A549 (cell line): ENCODE measurements around the gene ZFAND6. TPM values are rescaled to one million over a fixed set of nuclear protein-coding genes. Genes with fewer than 3 reads are reported as not detected.

ENCODE experiments used
- ATAC-seq, 2 experiments: fragments of 200-7000 bp in 1 of 2; fragments of >200 bp in 1 of 2; cut with Nextera tagmentation in 1 of 2; cut with Tn5 transposase in 1 of 2; 3 replicates each; pipeline versions ENCODE4 v1.8.0 to v1.9.1; 2018 to 2020; ENCODE audit warnings: mild to moderate bottlenecking in 1 of 2, moderate library complexity in 1 of 2
- CTCF ChIA-PET: fragments of 300-600 bp; sonication (Branson Sonifier 250); formaldehyde crosslinking; extraction: SDS; loops from one replicate; lab custom pipeline; 2021; ENCODE audit warnings: antibody characterized with exemption, inconsistent platforms; lab: Yijun Ruan, JAX
- POLR2A ChIA-PET: fragments of 350-600 bp; formaldehyde crosslinking; extraction: SDS; loops from one replicate; lab custom pipeline; 2021; ENCODE audit warnings: antibody characterized with exemption, inconsistent platforms; lab: Yijun Ruan, JAX
- DNase-seq, 2 experiments: peaks; one replicate each; pipeline versions ENCODE4 v3.0.0 to v3.0.0-alpha.2; 2011 to 2016; ENCODE audit warnings: low read depth in 1 of 2, low spot score in 1 of 2
- FAIRE-seq: peaks from 2 replicates; lab custom pipeline; 2011; peaks lifted over from hg19 to GRCh38; lab: Jason Lieb, UNC
- H3K27ac ChIP-seq, 2 experiments: fragments of >200 bp; sonication (Bioruptor Twin); formaldehyde crosslinking; 3 replicates each; pipeline ENCODE4 v1.5.1; 2016 to 2017
- H3K4me1 ChIP-seq: fragments of >200 bp; sonication (Bioruptor Twin); formaldehyde crosslinking; 3 replicates; pipeline ENCODE4 v1.6.1; 2016
- H3K4me2 ChIP-seq: fragments of >200 bp; sonication (Bioruptor Twin); formaldehyde crosslinking; 3 replicates; pipeline ENCODE4 v1.6.1; 2016
- H3K4me3 ChIP-seq: fragments of >200 bp; sonication (Bioruptor Twin); formaldehyde crosslinking; 3 replicates; pipeline ENCODE4 v1.5.1; 2016
- H3K9me3 ChIP-seq: fragments of >200 bp; sonication (Bioruptor Twin); formaldehyde crosslinking; 3 replicates; pipeline ENCODE4 v1.6.1; 2016
- CBX2 ChIP-seq: fragments of 200-600 bp; sonication (generic); IDR thresholded peaks from 2 replicates; pipeline ENCODE4 v1.6.1; 2016; ENCODE audit warnings: low read depth, mild to moderate bottlenecking, borderline replicate concordance
- CBX8 ChIP-seq: fragments of 200-600 bp; sonication (generic); IDR thresholded peaks from 2 replicates; pipeline ENCODE4 v1.6.1; 2016
- CEBPB ChIP-seq, 2 experiments: fragments of >200 bp in 1 of 2; sonication (Bioruptor Twin) in 1 of 2; formaldehyde crosslinking in 1 of 2; IDR thresholded peaks; 2 replicates each; pipeline ENCODE4 v1.6.1; 2012 to 2016
- EHF ChIP-seq: fragments of 250-450 bp; sonication (Bioruptor Pico); IDR thresholded peaks from 2 replicates; pipeline ENCODE4 v1.5.0; 2020; ENCODE audit warnings: mild to moderate bottlenecking
- FOSL2 ChIP-seq, 2 experiments: fragments of 450-650 bp in 1 of 2; fragments of >200 bp in 1 of 2; sonication (Bioruptor Twin) in 1 of 2; formaldehyde crosslinking; IDR thresholded peaks; 2 replicates each; pipeline versions ENCODE4 v1.5.0 to v1.6.1; 2016 to 2020; ENCODE audit warnings: mild to moderate bottlenecking in 1 of 2, moderate library complexity in 1 of 2
- GATA3 ChIP-seq: IDR thresholded peaks from 2 replicates; pipeline ENCODE4 v1.6.1; 2012; ENCODE audit warnings: borderline replicate concordance
- HDAC2 ChIP-seq: fragments of 200-600 bp; sonication (generic); IDR thresholded peaks from 2 replicates; pipeline ENCODE4 v1.6.1; 2016
- HOXA7 ChIP-seq: fragments of 250-450 bp; sonication (Bioruptor Pico); IDR thresholded peaks from 2 replicates; pipeline ENCODE4 v1.5.0; 2020; ENCODE audit warnings: mild to moderate bottlenecking, moderate library complexity
- HOXB5 ChIP-seq: fragments of 250-450 bp; sonication (Bioruptor Pico); IDR thresholded peaks from 2 replicates; pipeline ENCODE4 v1.5.0; 2020; ENCODE audit warnings: mild to moderate bottlenecking, moderate library complexity
- MAFK ChIP-seq: fragments of 450-650 bp; IDR thresholded peaks from 2 replicates; pipeline ENCODE4 v1.6.1; 2014; ENCODE audit not compliant: partially characterized antibody
- MAZ ChIP-seq: fragments of 150-350 bp; IDR thresholded peaks from 2 replicates; pipeline ENCODE4 v1.6.1; 2014; ENCODE audit warnings: antibody characterized with exemption, low read depth, low read length, borderline replicate concordance
- NFE2L2 ChIP-seq: fragments of 150-350 bp; conservative IDR thresholded peaks from 2 replicates; pipeline ENCODE4 v1.6.1; 2014; ENCODE audit warnings: low read length
- NR3C1 ChIP-seq: fragments of >200 bp; sonication (Bioruptor Twin); formaldehyde crosslinking; IDR thresholded peaks from 3 replicates; pipeline ENCODE4 v1.6.1; 2017
- PHF8 ChIP-seq: fragments of 200-600 bp; sonication (generic); IDR thresholded peaks from 2 replicates; pipeline ENCODE4 v1.6.1; 2016; ENCODE audit warnings: low read depth, mild to moderate bottlenecking, antibody characterized with exemption, moderate library complexity, borderline replicate concordance
- POLR2A ChIP-seq: IDR thresholded peaks from 2 replicates; pipeline ENCODE4 v1.6.1; 2012; ENCODE audit warnings: mild to moderate bottlenecking, low read length
- POLR2AphosphoS2 ChIP-seq: conservative IDR thresholded peaks from 2 replicates; pipeline ENCODE4 v1.6.1; 2012; ENCODE audit warnings: low read length, improper control_type of control experiment, inconsistent platforms
- RCOR1 ChIP-seq: fragments of 150-350 bp; IDR thresholded peaks from 2 replicates; pipeline ENCODE4 v1.6.1; 2014; ENCODE audit warnings: antibody characterized with exemption, low read length, low read depth
- RNF2 ChIP-seq: fragments of 200-600 bp; sonication (generic); IDR thresholded peaks from 2 replicates; pipeline ENCODE4 v1.6.1; 2016; ENCODE audit warnings: low read depth, mild to moderate bottlenecking, antibody characterized with exemption, moderate library complexity, borderline replicate concordance
- SMC3 ChIP-seq: fragments of >200 bp; sonication (Bioruptor Twin); formaldehyde crosslinking; IDR thresholded peaks from 3 replicates; pipeline ENCODE4 v1.6.1; 2018; ENCODE audit warnings: inconsistent platforms
- SREBF2 ChIP-seq: fragments of 450-650 bp; IDR thresholded peaks from 2 replicates; pipeline ENCODE4 v1.6.1; 2014; ENCODE audit warnings: mild to moderate bottlenecking, moderate library complexity
- TP53 ChIP-seq: fragments of 250-450 bp; sonication (Bioruptor Pico); IDR thresholded peaks from 2 replicates; pipeline ENCODE4 v1.5.0; 2021; ENCODE audit warnings: mild to moderate bottlenecking, moderate library complexity
- ZC3H11A ChIP-seq: fragments of 450-650 bp; IDR thresholded peaks from 2 replicates; pipeline ENCODE4 v1.6.1; 2014; ENCODE audit warnings: antibody characterized with exemption, mild to moderate bottlenecking
- ZNF302 ChIP-seq: fragments of 250-450 bp; sonication (Bioruptor Pico); IDR thresholded peaks from 2 replicates; pipeline ENCODE4 v1.9.0; 2021; ENCODE audit warnings: inconsistent platforms, mild to moderate bottlenecking, moderate library complexity
- WGBS: methylation state at CpG from one replicate; pipeline ENCODE4 v1.1.6; 2017; ENCODE audit errors: missing lambda C conversion rate; 5-methylcytosine and 5-hydroxymethylcytosine counted together
- polyA plus RNA-seq, 4 experiments: library from polyadenylated mRNA; depleted of rRNA in 3 of 4; stranded (reverse); fragments of >200 nt; fragmentation: RNase III in 1 of 4; extraction: RNeasy Plus Mini Kit Qiagen cat#74134 plus additional on column Dnase treatment in 1 of 4; gene quantifications; 2 replicates in 3 of 4; 3 replicates in 1 of 4; pipeline ENCODE4 v1.2.3, GENCODE V29; 2011 to 2017
- TF ChIP-seq, protein P1 (sequence below): fragments of >200 bp; sonication (Bioruptor Twin); formaldehyde crosslinking; IDR thresholded peaks from 3 replicates; pipeline ENCODE4 v1.5.1; 2016
- TF ChIP-seq, protein P2 (sequence below): fragments of 200-600 bp; sonication (generic); IDR thresholded peaks from 2 replicates; pipeline ENCODE4 v1.6.1; 2016; ENCODE audit warnings: antibody characterized with exemption, mild to moderate bottlenecking, moderate library complexity
- TF ChIP-seq, protein P3 (sequence below): IDR thresholded peaks from 2 replicates; pipeline ENCODE4 v1.6.1; 2012; ENCODE audit warnings: low read depth, borderline replicate concordance

ZFAND6 gene
- polyA plus RNA-seq, 2 of the 4 experiments (the other 2 are of a cell fraction): 152 to 307 TPM

DNA sequence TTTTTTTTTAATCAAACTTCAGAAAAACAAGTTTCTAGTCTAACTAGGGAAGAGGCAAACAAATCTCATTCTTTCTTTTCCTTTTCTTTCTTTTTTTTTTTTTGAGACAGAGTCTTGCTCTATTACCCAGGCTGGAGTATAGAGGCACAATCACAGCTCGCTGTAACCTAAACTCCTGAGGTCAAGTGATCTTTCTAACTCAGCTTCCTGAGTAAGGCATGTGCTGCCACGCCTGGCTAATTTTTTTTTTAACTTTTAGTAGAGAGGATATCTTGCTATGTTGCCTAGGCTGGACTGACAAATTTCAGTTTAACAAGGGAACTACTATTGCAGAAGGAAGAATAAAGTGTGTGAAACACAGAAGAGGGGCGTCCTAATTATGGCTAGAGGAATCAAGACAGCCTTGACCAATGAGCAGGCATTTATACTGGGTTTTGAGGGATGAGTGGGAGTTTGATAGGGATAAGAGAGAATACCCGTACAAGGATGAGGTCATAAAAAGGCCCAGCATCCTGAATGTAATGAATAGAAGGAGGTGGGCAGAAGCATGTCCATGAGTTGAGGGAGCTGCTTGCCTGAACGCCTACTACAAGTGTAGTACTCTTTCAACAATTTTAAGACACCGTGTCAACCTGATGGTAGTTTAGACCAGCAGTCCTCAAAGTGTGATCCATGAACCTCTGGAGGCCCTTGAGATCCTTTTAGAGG lies 6.7 kb upstream of the ZFAND6 start:
- FAIRE-seq (no peak), DNase-seq (no peak), ATAC-seq (no peak)
- 73% methylated on average over 6 of the region's 6 CpGs for WGBS
- TF ChIP-seq POLR2A (no peak), RNF2 (no peak), CBX2 (no peak), EHF (CRISPR knock-in tag) (no peak), NFE2L2 (no peak), ZC3H11A (no peak), SMC3 (no peak), POLR2AphosphoS2 (no peak), FOSL2 (IDR thresholded peaks at IDR 0.05) (no peak), FOSL2 (CRISPR knock-in tag; IDR thresholded peaks at IDR 0.05) (no peak), HOXB5 (CRISPR knock-in tag) (no peak), NR3C1 (no peak)
- TF ChIP-seq, protein P1, sequence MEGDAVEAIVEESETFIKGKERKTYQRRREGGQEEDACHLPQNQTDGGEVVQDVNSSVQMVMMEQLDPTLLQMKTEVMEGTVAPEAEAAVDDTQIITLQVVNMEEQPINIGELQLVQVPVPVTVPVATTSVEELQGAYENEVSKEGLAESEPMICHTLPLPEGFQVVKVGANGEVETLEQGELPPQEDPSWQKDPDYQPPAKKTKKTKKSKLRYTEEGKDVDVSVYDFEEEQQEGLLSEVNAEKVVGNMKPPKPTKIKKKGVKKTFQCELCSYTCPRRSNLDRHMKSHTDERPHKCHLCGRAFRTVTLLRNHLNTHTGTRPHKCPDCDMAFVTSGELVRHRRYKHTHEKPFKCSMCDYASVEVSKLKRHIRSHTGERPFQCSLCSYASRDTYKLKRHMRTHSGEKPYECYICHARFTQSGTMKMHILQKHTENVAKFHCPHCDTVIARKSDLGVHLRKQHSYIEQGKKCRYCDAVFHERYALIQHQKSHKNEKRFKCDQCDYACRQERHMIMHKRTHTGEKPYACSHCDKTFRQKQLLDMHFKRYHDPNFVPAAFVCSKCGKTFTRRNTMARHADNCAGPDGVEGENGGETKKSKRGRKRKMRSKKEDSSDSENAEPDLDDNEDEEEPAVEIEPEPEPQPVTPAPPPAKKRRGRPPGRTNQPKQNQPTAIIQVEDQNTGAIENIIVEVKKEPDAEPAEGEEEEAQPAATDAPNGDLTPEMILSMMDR: no peak
- TF ChIP-seq, protein P2, sequence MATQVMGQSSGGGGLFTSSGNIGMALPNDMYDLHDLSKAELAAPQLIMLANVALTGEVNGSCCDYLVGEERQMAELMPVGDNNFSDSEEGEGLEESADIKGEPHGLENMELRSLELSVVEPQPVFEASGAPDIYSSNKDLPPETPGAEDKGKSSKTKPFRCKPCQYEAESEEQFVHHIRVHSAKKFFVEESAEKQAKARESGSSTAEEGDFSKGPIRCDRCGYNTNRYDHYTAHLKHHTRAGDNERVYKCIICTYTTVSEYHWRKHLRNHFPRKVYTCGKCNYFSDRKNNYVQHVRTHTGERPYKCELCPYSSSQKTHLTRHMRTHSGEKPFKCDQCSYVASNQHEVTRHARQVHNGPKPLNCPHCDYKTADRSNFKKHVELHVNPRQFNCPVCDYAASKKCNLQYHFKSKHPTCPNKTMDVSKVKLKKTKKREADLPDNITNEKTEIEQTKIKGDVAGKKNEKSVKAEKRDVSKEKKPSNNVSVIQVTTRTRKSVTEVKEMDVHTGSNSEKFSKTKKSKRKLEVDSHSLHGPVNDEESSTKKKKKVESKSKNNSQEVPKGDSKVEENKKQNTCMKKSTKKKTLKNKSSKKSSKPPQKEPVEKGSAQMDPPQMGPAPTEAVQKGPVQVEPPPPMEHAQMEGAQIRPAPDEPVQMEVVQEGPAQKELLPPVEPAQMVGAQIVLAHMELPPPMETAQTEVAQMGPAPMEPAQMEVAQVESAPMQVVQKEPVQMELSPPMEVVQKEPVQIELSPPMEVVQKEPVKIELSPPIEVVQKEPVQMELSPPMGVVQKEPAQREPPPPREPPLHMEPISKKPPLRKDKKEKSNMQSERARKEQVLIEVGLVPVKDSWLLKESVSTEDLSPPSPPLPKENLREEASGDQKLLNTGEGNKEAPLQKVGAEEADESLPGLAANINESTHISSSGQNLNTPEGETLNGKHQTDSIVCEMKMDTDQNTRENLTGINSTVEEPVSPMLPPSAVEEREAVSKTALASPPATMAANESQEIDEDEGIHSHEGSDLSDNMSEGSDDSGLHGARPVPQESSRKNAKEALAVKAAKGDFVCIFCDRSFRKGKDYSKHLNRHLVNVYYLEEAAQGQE: no peak
- TF ChIP-seq, protein P3, sequence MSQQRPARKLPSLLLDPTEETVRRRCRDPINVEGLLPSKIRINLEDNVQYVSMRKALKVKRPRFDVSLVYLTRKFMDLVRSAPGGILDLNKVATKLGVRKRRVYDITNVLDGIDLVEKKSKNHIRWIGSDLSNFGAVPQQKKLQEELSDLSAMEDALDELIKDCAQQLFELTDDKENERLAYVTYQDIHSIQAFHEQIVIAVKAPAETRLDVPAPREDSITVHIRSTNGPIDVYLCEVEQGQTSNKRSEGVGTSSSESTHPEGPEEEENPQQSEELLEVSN: no peak
- ChIA-PET POLR2A (no interaction called here), CTCF (interaction anchor here (0.6 to 1.4 kb wide), 3 partner anchors 16 to 725 kb away, joined by 3 to 4 read pairs (median 4); no protein-coding TSS in a partner anchor)
- no peaks in the 10 kb centered on the region for H3K4me1 ChIP-seq
- no peak overlapping the region for H3K4me3 ChIP-seq
- H3K27ac ChIP-seq: no peak overlapping the region
- no peak overlapping the region for H3K4me2 ChIP-seq
- no peaks in the 10 kb centered on the region for H3K9me3 ChIP-seq

DNA sequence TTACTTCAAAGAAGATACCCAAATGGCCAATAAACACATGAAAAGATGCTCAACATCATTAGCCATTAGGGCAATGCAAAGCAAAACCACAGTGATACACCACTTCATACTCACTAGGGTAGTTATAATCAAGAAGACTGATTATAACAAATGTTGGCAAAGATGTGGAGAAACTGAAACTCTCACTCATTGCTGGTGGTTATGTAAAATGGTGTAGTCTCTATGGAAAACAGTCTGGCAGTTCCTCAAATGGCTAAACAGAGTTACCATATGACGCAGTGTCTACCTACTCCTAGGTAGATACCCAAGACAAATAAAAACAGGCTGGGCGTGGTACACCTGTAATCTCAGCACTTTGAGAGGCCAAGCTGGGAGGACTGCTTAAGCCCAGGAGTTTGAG lies 3.5 kb upstream of the ZFAND6 start:
- ChIA-PET POLR2A (no interaction called here), CTCF (interaction anchor here (0.6 to 1.6 kb wide), 2 partner anchors 116 to 199 kb away, joined by 3 to 4 read pairs; no protein-coding TSS in a partner anchor)
- ATAC-seq (no peak), DNase-seq (no peak), FAIRE-seq (no peak)
- 69% methylated on average over 2 of the region's 2 CpGs for WGBS
- H3K4me2 ChIP-seq: no peak overlapping the region
- H3K27ac ChIP-seq: no peak overlapping the region
- no peak overlapping the region for H3K4me3 ChIP-seq
- TF ChIP-seq NR3C1 (no peak), FOSL2 (IDR thresholded peaks at IDR 0.05) (no peak), FOSL2 (CRISPR knock-in tag; IDR thresholded peaks at IDR 0.05) (no peak), SMC3 (no peak), HDAC2 (no peak), GATA3 (no peak), MAZ (no peak), ZNF302 (CRISPR knock-in tag) (no peak), TP53 (CRISPR knock-in tag) (no peak), PHF8 (no peak), CEBPB (IDR thresholded peaks at IDR 0.05) (no peak), RCOR1 (no peak), HOXA7 (CRISPR knock-in tag) (no peak), CBX8 (no peak), SREBF2 (no peak), HOXB5 (CRISPR knock-in tag) (no peak), MAFK (no peak)
- no peaks in the 10 kb centered on the region for H3K9me3 ChIP-seq
- H3K4me1 ChIP-seq: 0 out of 3 replicates have a peak, but pooled peaks cover 6% of the 10 kb centered on the region
